ENCODE measurements around the gene TMEM101. TPM values are rescaled to one million over a fixed set of nuclear protein-coding genes. Genes with fewer than 3 reads are reported as not detected.
"Not testable (repeated sequence)": the region's sequence is repeated elsewhere in the genome, so short reads cannot be mapped to it uniquely, and the experiment has no call there.

The TMEM101 gene
- total RNA-seq, 2 donors from 2014 or later = 32.5 TPM

DNA sequence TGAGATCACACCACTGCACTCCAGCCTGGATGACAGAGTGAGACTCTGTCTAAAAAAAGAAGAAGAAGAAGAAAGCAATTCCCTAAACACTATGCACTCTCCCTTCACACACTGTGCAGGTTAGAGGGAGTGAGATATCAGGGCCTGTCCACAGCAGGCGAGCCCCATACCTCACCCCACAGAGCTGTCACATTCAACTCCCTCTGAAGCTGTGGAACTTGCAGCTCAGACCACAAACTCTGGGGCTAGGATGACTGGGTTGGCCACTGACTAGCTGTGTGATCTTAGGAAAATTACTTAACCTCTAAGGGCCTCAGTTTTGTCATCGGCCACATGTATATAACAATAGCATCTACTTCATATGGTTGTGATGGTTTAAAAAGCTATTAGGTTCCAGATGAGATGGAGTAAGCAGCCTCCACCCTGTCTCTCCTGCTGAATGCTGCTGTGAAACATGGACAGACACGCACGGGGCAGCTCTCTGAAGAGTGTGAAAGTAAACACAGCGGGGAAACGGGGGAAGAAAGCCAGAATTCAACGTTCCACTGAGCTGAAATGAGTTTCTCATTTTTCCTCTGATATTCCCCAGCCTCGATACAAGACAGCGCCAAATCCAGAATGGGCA lies 47.4 kb downstream of the TMEM101 start:
- H3K27ac Mint-ChIP-seq = no peak overlapping the region
- H3K4me3 Mint-ChIP-seq = no peak overlapping the region
- H3K27me3 Mint-ChIP-seq = peaks cover 19% of the 10 kb centered on the region in 2 donors
- ATAC-seq (peak in 1 of 2 donors; percentile 59), DNase-seq (ENCODE audit: low spot score) (no peak)
- H3K9me3 Mint-ChIP-seq = no peaks in the 10 kb centered on the region
- no peaks in the 10 kb centered on the region for H3K36me3 Mint-ChIP-seq
- no peaks in the 10 kb centered on the region for H3K4me1 Mint-ChIP-seq (ENCODE audit: low read depth in 2 of 2)

DNA sequence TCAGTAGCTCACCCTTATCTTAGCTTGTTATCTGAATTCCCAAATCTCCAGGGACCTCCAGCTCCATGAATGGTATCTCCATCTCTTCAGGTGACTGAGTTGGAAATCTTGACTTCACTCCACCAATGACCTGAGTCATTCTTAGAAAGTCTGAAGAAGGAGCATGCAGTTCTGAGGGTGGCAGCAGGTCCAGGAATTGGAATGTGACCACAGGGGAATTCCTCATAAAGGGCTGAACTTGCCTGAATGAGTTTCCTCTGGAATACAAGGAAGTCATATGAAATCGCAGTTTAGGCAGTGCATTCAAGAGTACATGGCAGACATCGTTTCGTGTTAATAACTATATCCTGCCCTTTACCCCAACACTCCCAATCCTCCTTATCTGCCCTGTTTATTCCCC lies 48.5 kb downstream of the TMEM101 start:
- Mint-ChIP-seq H3K27me3 (peaks cover 21 to 23% of the 10 kb centered on the region in 2 donors), H3K9me3 (no peaks in the 10 kb centered on the region), H3K36me3 (no peaks in the 10 kb centered on the region), H3K27ac (no peak overlapping the region), H3K4me3 (no peak overlapping the region), H3K4me1 (ENCODE audit: low read depth in 2 of 2) (no peaks in the 10 kb centered on the region)
- no peak for ATAC-seq
- DNase-seq (ENCODE audit: low spot score) = no peak

DNA sequence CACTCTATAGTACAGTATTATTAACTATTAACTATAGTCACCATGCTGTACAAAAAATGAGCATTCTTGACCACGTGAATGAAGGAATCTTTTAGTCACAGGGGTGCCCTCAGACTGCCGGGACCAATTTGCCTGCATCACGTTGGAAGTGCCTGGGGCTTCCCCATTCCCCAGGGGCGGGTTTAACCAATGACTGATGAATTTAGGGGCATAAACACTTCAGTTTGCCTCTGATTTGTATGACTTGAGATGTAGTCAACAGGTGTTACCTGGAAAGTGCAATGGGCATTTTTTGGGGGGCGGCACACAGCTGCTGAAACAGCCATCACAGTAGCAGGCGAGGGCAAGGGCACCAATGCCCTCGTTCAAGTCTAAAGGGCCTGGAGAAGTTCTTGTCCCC lies 52.3 kb downstream of the TMEM101 start:
- Mint-ChIP-seq H3K36me3 (no peaks in the 10 kb centered on the region), H3K27ac (no peak overlapping the region), H3K4me3 (no peak overlapping the region), H3K9me3 (no peaks in the 10 kb centered on the region), H3K27me3 (peaks cover 19 to 22% of the 10 kb centered on the region in 2 donors), H3K4me1 (ENCODE audit: low read depth in 2 of 2) (no peaks in the 10 kb centered on the region)
- ATAC-seq = no peak
- no peak for DNase-seq (ENCODE audit: low spot score)

DNA sequence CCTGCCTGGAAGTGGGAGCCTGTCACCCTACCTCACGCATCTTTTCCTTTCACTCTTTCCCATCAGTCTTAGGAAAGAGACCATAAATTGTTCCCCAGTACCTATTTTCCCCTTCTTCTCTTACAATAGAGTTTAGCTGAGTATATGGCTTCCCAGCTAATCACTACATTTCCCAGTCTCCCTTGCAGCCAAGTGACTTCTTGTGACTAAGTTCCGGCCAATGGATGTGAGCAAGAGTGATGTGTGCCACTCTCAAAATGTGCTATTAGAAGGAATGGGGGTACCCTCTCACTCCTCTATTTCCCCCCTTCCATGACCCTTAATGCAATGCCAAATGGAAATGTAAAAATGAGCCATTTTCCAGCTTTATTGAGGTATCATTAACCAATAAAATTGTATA lies 52.8 kb downstream of the TMEM101 start:
- H3K27me3 Mint-ChIP-seq = peaks cover 17 to 19% of the 10 kb centered on the region in 2 donors

DNA sequence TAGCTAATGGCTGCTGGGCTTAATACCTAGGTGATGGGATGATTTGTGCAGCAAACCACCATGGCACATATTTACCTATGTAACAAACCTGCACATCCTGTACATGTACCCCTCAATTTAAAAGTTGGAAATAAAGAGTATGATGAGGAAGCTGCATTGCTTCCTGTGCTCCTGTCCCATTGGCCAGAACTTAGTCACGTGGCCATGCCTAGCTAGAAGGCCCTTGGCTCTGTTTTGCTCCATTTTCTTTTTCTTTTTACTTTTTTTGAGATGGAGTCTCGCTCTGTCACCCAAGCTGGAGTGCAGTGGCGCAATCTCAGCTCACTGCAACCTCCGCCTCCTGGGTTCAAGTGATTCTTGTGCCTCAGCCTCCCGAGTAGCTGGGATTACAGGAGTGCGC lies 53.5 kb downstream of the TMEM101 start:
- H3K4me1 Mint-ChIP-seq (ENCODE audit: low read depth in 2 of 2); H3K4me3 Mint-ChIP-seq; ATAC-seq; H3K36me3 Mint-ChIP-seq; DNase-seq (ENCODE audit: low spot score); H3K27ac Mint-ChIP-seq; H3K9me3 Mint-ChIP-seq: not testable (repeated sequence)
- peaks cover 17 to 19% of the 10 kb centered on the region in 2 donors for H3K27me3 Mint-ChIP-seq

More for the DNA sequence above, 52.8 kb downstream of the TMEM101 start:
- DNase-seq (ENCODE audit: low spot score) = no peak
- no peak overlapping the region for H3K27ac Mint-ChIP-seq
- ATAC-seq = no peak
- H3K4me1 Mint-ChIP-seq (ENCODE audit: low read depth in 2 of 2) = no peaks in the 10 kb centered on the region
- no peaks in the 10 kb centered on the region for H3K9me3 Mint-ChIP-seq
- H3K36me3 Mint-ChIP-seq = no peaks in the 10 kb centered on the region
- H3K4me3 Mint-ChIP-seq = no peak overlapping the region

Other genes starting within 250 kb of the TMEM101 start
- gene DUSP3, start 236.0 kb downstream of the TMEM101 start, total RNA-seq = 10 to 100 TPM in 1 of 2 donors, 1 to 10 TPM in 1; 7.0 to 12.0 TPM
- gene CFAP97D1, start 234.5 kb downstream of the TMEM101 start, total RNA-seq = not detected
- gene MPP3, start 181.8 kb downstream of the TMEM101 start, total RNA-seq = not detected
- not detected for gene CD300LG, start 167.8 kb downstream of the TMEM101 start, total RNA-seq
- under 1 TPM; 0.47 to 0.64 TPM for gene MPP2, start 107.4 kb downstream of the TMEM101 start, total RNA-seq
- gene PPY, start 72.5 kb downstream of the TMEM101 start, total RNA-seq = not detected
- gene PYY, start 61.0 kb downstream of the TMEM101 start, total RNA-seq = not detected
- gene NAGS, start 10.3 kb downstream of the TMEM101 start, total RNA-seq = 1 to 10 TPM in 1 of 2 donors, under 1 TPM in 1; 0.70 to 1.9 TPM
- gene LSM12, start 51.7 kb upstream of the TMEM101 start, total RNA-seq = 10 to 100 TPM; 68.6 to 70.0 TPM
- gene G6PC3, start 55.8 kb upstream of the TMEM101 start, total RNA-seq = 10 to 100 TPM; 24.6 to 26.8 TPM
- 10 to 100 TPM; 12.8 to 13.9 TPM for gene HDAC5, start 108.7 kb upstream of the TMEM101 start, total RNA-seq
- 10 to 100 TPM in 1 of 2 donors, 1 to 10 TPM in 1; 8.6 to 20.9 TPM for gene HROB, start 127.0 kb upstream of the TMEM101 start, total RNA-seq
- under 1 TPM in 1 of 2 donors, not detected in 1; 0.33 TPM for gene ASB16, start 155.7 kb upstream of the TMEM101 start, total RNA-seq
- gene TMUB2, start 172.0 kb upstream of the TMEM101 start, total RNA-seq = 10 to 100 TPM; 28.1 to 28.8 TPM
- 100 to 1,000 TPM; 117 to 139 TPM for gene ATXN7L3, start 184.9 kb upstream of the TMEM101 start, total RNA-seq
- 100 to 1,000 TPM; 109 to 201 TPM for gene UBTF, start 204.7 kb upstream of the TMEM101 start, total RNA-seq

Measured in natural killer cell treated with Interleukin-12 subunit alpha and Interleukin-12 subunit beta and Interleukin-15 and Interleukin-18, amount 100 ng/mL, for 72 hours (primary cell).